ENCODE measurements around the gene TTL.

TTL gene

GRCh38 chr2:112583497-112584133 lies 101.7 kb downstream of the TTL start:
- TF ChIP-seq CTCF (conservative IDR thresholded peaks at IDR 0.05; ENCODE audit: low read depth, low read length) = no peak
- peak overlapping the region; percentile 89 for H3K4me3 ChIP-seq (ENCODE audit: low read length)
- no peak for DNase-seq (ENCODE audit: low read depth)

DNA sequence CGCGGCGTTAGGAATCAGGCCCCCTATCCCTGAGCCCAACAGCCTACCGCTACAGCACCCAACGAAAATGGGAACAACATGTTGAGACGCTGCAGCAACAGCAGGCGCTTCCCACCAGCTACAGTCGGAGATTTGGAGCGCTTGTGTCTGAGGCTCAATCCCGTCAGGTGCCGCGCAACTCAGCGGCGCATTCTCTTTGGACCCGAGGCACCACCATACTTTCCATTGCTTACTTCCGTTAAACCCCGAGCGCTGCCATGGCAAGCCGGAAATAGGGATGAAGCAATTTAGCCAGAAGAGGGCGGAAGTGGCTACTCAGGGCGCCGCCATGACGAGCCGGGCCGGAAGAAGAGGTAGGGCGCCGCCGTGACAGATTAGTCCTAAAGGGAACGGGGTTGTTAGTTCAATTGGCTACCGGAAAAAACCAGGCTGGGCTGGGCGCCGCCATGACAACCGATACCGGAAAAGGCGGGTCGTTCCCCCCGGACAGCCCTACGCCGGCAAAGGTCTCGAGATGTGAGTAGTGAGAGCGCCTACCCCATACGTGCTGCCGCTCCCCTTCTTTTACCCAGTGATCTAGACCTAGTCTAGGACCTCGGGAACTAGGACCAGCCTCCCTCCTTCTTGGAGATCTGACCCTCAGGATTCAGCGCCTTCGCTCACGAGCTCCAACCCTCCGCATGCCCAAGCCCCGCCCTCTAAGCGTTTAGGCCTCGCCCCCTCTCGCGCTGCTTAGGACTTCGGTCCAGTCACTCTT lies 102.4 kb downstream of the TTL start, which contains the start of gene CHCHD5:
TSS of gene CHCHD5 (plus strand) at position 476 of the 757 bp plus-strand sequence. CDS start at position 515, 39 bp downstream.
- peak; percentile 87 for DNase-seq (ENCODE audit: low read depth)
- peak; percentile 20 for TF ChIP-seq CTCF (conservative IDR thresholded peaks at IDR 0.05; ENCODE audit: low read depth, low read length)
- H3K4me3 ChIP-seq (ENCODE audit: low read length) = peak within 1 kb of the TSS; percentile 89

DNA sequence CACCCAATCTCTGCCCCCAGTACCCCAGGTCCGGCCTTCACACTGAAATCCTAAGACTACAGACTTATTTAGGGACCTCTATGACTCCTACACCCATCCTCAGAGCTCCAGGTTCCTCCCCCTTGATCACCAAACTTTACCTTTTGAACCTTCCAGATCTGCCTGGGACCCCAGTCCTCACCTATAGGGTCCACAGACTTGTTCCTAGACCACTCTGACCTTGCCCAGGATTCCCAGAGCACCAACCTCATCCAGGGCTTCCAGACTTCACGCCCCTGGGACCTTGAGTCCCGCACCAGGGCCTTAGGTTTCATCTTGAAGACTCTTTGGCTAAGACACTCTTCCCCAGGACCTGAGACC lies 102.9 kb downstream of the TTL start:
- TF ChIP-seq CTCF (conservative IDR thresholded peaks at IDR 0.05; ENCODE audit: low read depth, low read length) = no peak
- H3K4me3 ChIP-seq (ENCODE audit: low read length) = peak overlapping the region; percentile 89
- no peak for DNase-seq (ENCODE audit: low read depth)

DNA sequence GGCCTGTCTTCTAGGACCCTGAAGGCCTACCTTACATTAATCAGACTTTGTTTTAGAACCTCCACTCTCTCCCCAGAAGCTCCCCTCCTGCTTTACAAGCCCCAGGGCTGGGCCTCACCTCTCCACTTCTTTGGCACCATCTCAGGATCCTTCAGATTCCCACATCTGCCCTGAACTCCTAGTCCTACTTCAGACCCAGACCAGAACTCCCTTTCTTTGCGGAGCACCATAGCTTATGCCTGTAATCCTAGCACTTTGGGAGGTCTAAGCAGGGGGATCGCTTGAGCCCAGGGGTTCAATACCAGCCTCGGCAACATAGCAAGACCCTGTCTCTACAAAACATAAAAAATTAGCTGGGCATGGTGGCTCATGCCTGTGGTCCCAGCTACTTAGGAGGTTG lies 103.4 kb downstream of the TTL start:
- H3K4me3 ChIP-seq (ENCODE audit: low read length) = peak overlapping the region; percentile 89
- no peak for DNase-seq (ENCODE audit: low read depth)
- TF ChIP-seq CTCF (conservative IDR thresholded peaks at IDR 0.05; ENCODE audit: low read depth, low read length) = no peak

GRCh38 chr2:112585873-112586464 lies 104.0 kb downstream of the TTL start:
- TF ChIP-seq CTCF (conservative IDR thresholded peaks at IDR 0.05; ENCODE audit: low read depth, low read length) = no peak
- no peak overlapping the region for H3K4me3 ChIP-seq (ENCODE audit: low read length)
- DNase-seq (ENCODE audit: low read depth) = no peak

- H3K4me3 ChIP-seq (ENCODE audit: low read length) = no peak overlapping the region
- DNase-seq (ENCODE audit: low read depth) = no peak
- TF ChIP-seq CTCF (conservative IDR thresholded peaks at IDR 0.05; ENCODE audit: low read depth, low read length) = no peak
Observed at GRCh38 chr2:112588611-112589045, 106.7 kb downstream of the TTL start.
